ENCODE data around the gene ANGPTL8.
A peak's percentile ranks its signal among the peaks of the same experiment; 100 is the strongest.

The ANGPTL8 gene

GRCh38 chr19:11239377-11240000, at the start of gene ANGPTL8:
ANGPTL8 (plus strand) TSS chr19:11239619; CDS start chr19:11239638, 19 bp downstream.
- Histone ChIP-seq H3K9me3 (ENCODE audit: low read length) (no peaks in the 10 kb centered on the region), H3K36me3 (ENCODE audit: insufficient read depth, low read length) (peaks cover 43% of the 10 kb centered on the region), H3K27me3 (ENCODE audit: insufficient read depth, low read length) (no peaks in the 10 kb centered on the region), H3K4me3 (ENCODE audit: low read length) (no peak within 1 kb of the TSS), H2AFZ (ENCODE audit: low read depth, low read length) (no peak within 1 kb of the TSS), H3K4me1 (ENCODE audit: insufficient read depth, low read length) (no peaks in the 10 kb centered on the region)

DNA sequence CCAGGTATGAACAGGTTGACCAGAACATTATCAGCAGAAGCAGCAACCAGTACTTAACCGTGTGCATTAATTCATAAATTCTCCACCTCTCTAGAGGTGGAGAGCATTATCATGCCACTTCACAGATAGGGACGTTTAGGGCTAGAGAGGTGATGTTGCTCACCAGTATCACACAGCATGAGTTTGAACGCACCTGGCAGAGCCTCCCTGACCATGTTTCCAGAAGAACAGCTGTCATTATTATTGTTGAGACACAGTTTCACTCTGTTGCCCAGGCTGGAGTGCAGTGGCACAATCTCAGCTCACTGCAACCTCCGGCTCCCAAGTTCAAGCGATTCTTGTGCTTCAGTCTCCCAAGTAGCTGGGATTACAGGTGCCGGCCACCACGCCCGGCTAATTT, 48.9 kb upstream of the ANGPTL8 start:
- Histone ChIP-seq H2AFZ (ENCODE audit: low read depth, low read length) (no peak overlapping the region), H3K27me3 (ENCODE audit: insufficient read depth, low read length) (no peaks in the 10 kb centered on the region), H3K4me1 (ENCODE audit: insufficient read depth, low read length) (no peaks in the 10 kb centered on the region), H3K36me3 (ENCODE audit: insufficient read depth, low read length) (peaks cover 6% of the 10 kb centered on the region), H3K9me3 (ENCODE audit: low read length) (no peaks in the 10 kb centered on the region), H3K4me3 (ENCODE audit: low read length) (no peak overlapping the region)

DNA sequence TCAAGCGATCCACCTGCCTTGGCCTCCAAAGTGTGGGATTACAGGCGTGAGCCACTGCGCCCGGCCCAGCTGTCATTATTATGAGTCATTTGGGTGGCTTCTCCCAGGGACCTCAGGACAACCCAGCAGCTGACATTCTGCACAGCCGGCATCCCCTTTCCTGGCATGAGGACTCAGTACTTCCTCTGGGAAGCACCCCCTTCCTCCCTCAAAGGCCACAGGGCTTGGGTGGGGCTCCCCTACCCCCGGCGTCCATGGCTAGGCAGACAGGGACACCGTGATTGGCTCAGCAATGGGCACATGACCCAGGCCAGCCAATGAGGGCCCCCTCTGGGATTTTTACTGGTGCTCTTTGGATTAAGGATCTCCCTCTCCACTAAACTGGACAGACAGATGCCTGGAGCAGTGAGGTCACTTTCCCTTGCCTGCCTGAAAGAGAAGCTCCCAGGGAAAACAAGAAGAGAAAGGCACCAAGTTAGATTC, 48.1 kb upstream of the ANGPTL8 start:
- no peaks in the 10 kb centered on the region for H3K9me3 ChIP-seq (ENCODE audit: low read length)
- H3K4me1 ChIP-seq (ENCODE audit: insufficient read depth, low read length) = no peaks in the 10 kb centered on the region
- H3K27me3 ChIP-seq (ENCODE audit: insufficient read depth, low read length) = no peaks in the 10 kb centered on the region
- no peak overlapping the region for H3K4me3 ChIP-seq (ENCODE audit: low read length)
- H2AFZ ChIP-seq (ENCODE audit: low read depth, low read length) = no peak overlapping the region
- peaks cover 6% of the 10 kb centered on the region for H3K36me3 ChIP-seq (ENCODE audit: insufficient read depth, low read length)

DNA sequence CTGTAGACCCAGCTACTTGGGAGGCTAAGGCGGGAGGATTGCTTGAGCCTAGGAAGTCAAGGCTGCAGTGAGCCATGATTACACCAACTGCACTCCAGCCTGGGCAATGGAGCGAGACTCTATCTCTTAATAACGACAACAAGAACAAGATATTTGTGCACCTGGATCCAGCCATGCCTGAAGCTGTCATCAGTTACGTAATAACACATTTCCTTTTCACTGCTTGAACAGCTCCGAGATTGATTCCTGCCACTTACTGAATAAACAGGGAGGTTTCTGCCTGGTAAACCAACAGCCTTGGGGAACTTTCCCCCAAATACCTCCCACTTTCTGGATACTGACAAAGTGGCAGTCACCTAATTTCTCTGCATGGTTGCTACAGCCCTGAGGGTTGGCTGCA, 47.5 kb upstream of the ANGPTL8 start:
- Histone ChIP-seq H2AFZ (ENCODE audit: low read depth, low read length) (no peak overlapping the region), H3K4me3 (ENCODE audit: low read length) (no peak overlapping the region), H3K9me3 (ENCODE audit: low read length) (no peaks in the 10 kb centered on the region), H3K4me1 (ENCODE audit: insufficient read depth, low read length) (no peaks in the 10 kb centered on the region), H3K27me3 (ENCODE audit: insufficient read depth, low read length) (no peaks in the 10 kb centered on the region), H3K36me3 (ENCODE audit: insufficient read depth, low read length) (peaks cover 6% of the 10 kb centered on the region)

- no peaks in the 10 kb centered on the region for H3K9me3 ChIP-seq (ENCODE audit: low read length)
- H2AFZ ChIP-seq (ENCODE audit: low read depth, low read length) = no peak overlapping the region
- no peaks in the 10 kb centered on the region for H3K27me3 ChIP-seq (ENCODE audit: insufficient read depth, low read length)
- no peaks in the 10 kb centered on the region for H3K4me1 ChIP-seq (ENCODE audit: insufficient read depth, low read length)
- H3K36me3 ChIP-seq (ENCODE audit: insufficient read depth, low read length) = peaks cover 6% of the 10 kb centered on the region
- H3K4me3 ChIP-seq (ENCODE audit: low read length) = no peak overlapping the region
Observed at GRCh38 chr19:11192957-11193939, 46.2 kb upstream of the ANGPTL8 start.

GRCh38 chr19:11194173-11194572, 45.2 kb upstream of the ANGPTL8 start:
- peaks cover 9% of the 10 kb centered on the region for H3K36me3 ChIP-seq (ENCODE audit: insufficient read depth, low read length)
- H3K4me3 ChIP-seq (ENCODE audit: low read length) = no peak overlapping the region
- no peak overlapping the region for H2AFZ ChIP-seq (ENCODE audit: low read depth, low read length)
- no peaks in the 10 kb centered on the region for H3K27me3 ChIP-seq (ENCODE audit: insufficient read depth, low read length)
- no peaks in the 10 kb centered on the region for H3K4me1 ChIP-seq (ENCODE audit: insufficient read depth, low read length)
- no peaks in the 10 kb centered on the region for H3K9me3 ChIP-seq (ENCODE audit: low read length)

GRCh38 chr19:11194656-11195558, 44.5 kb upstream of the ANGPTL8 start:
- Histone ChIP-seq H3K27me3 (ENCODE audit: insufficient read depth, low read length) (no peaks in the 10 kb centered on the region), H3K36me3 (ENCODE audit: insufficient read depth, low read length) (peaks cover 9% of the 10 kb centered on the region), H3K4me1 (ENCODE audit: insufficient read depth, low read length) (no peaks in the 10 kb centered on the region), H3K9me3 (ENCODE audit: low read length) (no peaks in the 10 kb centered on the region), H2AFZ (ENCODE audit: low read depth, low read length) (no peak overlapping the region), H3K4me3 (ENCODE audit: low read length) (no peak overlapping the region)

DNA sequence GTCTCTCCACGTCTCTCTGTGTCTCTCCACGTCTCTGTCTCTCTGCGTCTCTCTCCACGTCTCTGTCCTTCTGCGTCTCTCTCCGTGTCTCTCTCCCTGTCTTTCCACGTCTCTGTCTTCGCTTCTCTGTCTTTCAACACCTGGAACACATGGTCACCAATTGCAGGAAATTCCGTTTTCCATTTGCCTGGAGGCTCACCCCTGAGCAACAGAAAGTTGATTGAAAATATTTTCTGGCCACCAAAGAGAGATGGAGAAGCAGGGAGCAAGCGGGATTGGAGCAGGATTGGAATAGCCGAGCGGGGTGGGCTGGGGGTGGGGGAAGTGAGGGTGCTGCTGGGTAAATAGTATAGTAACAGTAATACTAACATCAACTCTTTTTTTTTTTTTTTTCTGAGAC, 43.7 kb upstream of the ANGPTL8 start:
- H3K36me3 ChIP-seq (ENCODE audit: insufficient read depth, low read length) = peaks cover 9% of the 10 kb centered on the region
- no peak overlapping the region for H2AFZ ChIP-seq (ENCODE audit: low read depth, low read length)
- H3K4me1 ChIP-seq (ENCODE audit: insufficient read depth, low read length) = no peaks in the 10 kb centered on the region
- no peaks in the 10 kb centered on the region for H3K27me3 ChIP-seq (ENCODE audit: insufficient read depth, low read length)
- H3K9me3 ChIP-seq (ENCODE audit: low read length) = no peaks in the 10 kb centered on the region
- no peak overlapping the region for H3K4me3 ChIP-seq (ENCODE audit: low read length)

- H3K4me3 ChIP-seq (ENCODE audit: low read length) = peak overlapping the region; percentile 63
- H3K4me1 ChIP-seq (ENCODE audit: insufficient read depth, low read length) = no peaks in the 10 kb centered on the region
- H2AFZ ChIP-seq (ENCODE audit: low read depth, low read length) = peak overlapping the region; percentile 59
- no peaks in the 10 kb centered on the region for H3K27me3 ChIP-seq (ENCODE audit: insufficient read depth, low read length)
- H3K9me3 ChIP-seq (ENCODE audit: low read length) = no peaks in the 10 kb centered on the region
- H3K36me3 ChIP-seq (ENCODE audit: insufficient read depth, low read length) = peaks cover 7% of the 10 kb centered on the region
Observed at GRCh38 chr19:11196406-11197287, 42.8 kb upstream of the ANGPTL8 start.

GRCh38 chr19:11197291-11198174, 41.9 kb upstream of the ANGPTL8 start, which contains the start of gene KANK2:
KANK2 (minus strand) TSS chr19:11197545; CDS start chr19:11194511, 3,034 bp downstream.
- no peaks in the 10 kb centered on the region for H3K9me3 ChIP-seq (ENCODE audit: low read length)
- no peaks in the 10 kb centered on the region for H3K4me1 ChIP-seq (ENCODE audit: insufficient read depth, low read length)
- peaks cover 15% of the 10 kb centered on the region for H3K36me3 ChIP-seq (ENCODE audit: insufficient read depth, low read length)
- H2AFZ ChIP-seq (ENCODE audit: low read depth, low read length) = peak within 1 kb of the TSS; percentile 59
- H3K27me3 ChIP-seq (ENCODE audit: insufficient read depth, low read length) = no peaks in the 10 kb centered on the region
- peak within 1 kb of the TSS; percentile 63 for H3K4me3 ChIP-seq (ENCODE audit: low read length)

- Histone ChIP-seq H3K4me1 (ENCODE audit: insufficient read depth, low read length) (no peaks in the 10 kb centered on the region), H3K9me3 (ENCODE audit: low read length) (no peaks in the 10 kb centered on the region), H3K36me3 (ENCODE audit: insufficient read depth, low read length) (peaks cover 16% of the 10 kb centered on the region), H3K4me3 (ENCODE audit: low read length) (no peak overlapping the region), H3K27me3 (ENCODE audit: insufficient read depth, low read length) (no peaks in the 10 kb centered on the region), H2AFZ (ENCODE audit: low read depth, low read length) (no peak overlapping the region)
Observed at GRCh38 chr19:11198175-11198534, 41.3 kb upstream of the ANGPTL8 start.
